Right forelimb (tissue), 1 donor: ENCODE measurements around the gene BMAL2.

Source experiments
- DNase-seq: peaks from one replicate; pipeline ENCODE4 v3.0.0-alpha.2; 2018

Gene BMAL2

GRCh38 chr12:27361372-27361771, 28.7 kb downstream of the BMAL2 start:
- DNase-seq: no peak

- no peak for DNase-seq
Measured at GRCh38 chr12:27366621-27367020, 34.0 kb downstream of the BMAL2 start.

GRCh38 chr12:27367078-27367477, 34.4 kb downstream of the BMAL2 start:
- DNase-seq: no peak

GRCh38 chr12:27382171-27382795, 49.6 kb downstream of the BMAL2 start:
- DNase-seq: no peak
